B cell (primary cell): ENCODE measurements around the gene RAB3IL1. TPM values are rescaled to one million over a fixed set of nuclear protein-coding genes. Genes with fewer than 3 reads are reported as not detected.

Experiments used
- ATAC-seq: fragments of 200-7000 bp; cut with Tn5 transposase; one replicate; pipeline ENCODE4 v1.10.0; 2021; ENCODE audit warnings: low read depth, mild to moderate bottlenecking, moderate number of reproducible peaks, moderate library complexity
- CTCF ChIA-PET: fragments of 350-600 bp; sonication (Branson Sonifier 250); formaldehyde crosslinking; loops from one replicate; lab custom pipeline; 2021; ENCODE audit warnings: antibody characterized with exemption, inconsistent platforms; lab: Charles Lee
- POLR2A ChIA-PET: fragments of 350-600 bp; sonication (Branson Sonifier 250); formaldehyde crosslinking; loops from one replicate; lab custom pipeline; 2021; ENCODE audit warnings: antibody characterized with exemption; lab: Charles Lee
- DNase-seq: peaks from one replicate; pipeline ENCODE4 v3.0.0; 2013
- H2AFZ ChIP-seq: 2 replicates; pipeline ENCODE4 v1.6.1; 2012; ENCODE audit warnings: mild to moderate bottlenecking, low read depth, low read length; ENCODE audit not compliant: insufficient read depth, poor library complexity, severe bottlenecking
- H3K27ac ChIP-seq, 2 donors: 1 replicate in 1 of 2; 2 replicates in 1 of 2; pipeline ENCODE4 v1.5.1; 2012 to 2013; ENCODE audit warnings: low read length in 2 of 2, mild to moderate bottlenecking in 2 of 2, moderate library complexity in 1 of 2
- H3K27me3 ChIP-seq, 4 experiments: fragments of 200-600 bp in 1 of 4; sonication (generic) in 1 of 4; replicated peaks in 1 of 4; 1 replicate in 2 of 4; 2 replicates in 2 of 4; pipeline versions ENCODE4 v1.6.1 to v1.7.0; 2013 to 2016; ENCODE audit warnings: low read length in 3 of 4, mild to moderate bottlenecking in 2 of 4, mixed read lengths in 1 of 4, moderate library complexity in 1 of 4; ENCODE audit not compliant: insufficient read depth in 4 of 4, control insufficient read depth in 3 of 4; ENCODE audit errors: control extremely low read depth in 1 of 4
- H3K36me3 ChIP-seq, 2 experiments: replicated peaks in 1 of 2; 1 replicate in 1 of 2; 2 replicates in 1 of 2; pipeline versions ENCODE4 v1.6.1 to v1.7.1; 2013; ENCODE audit warnings: low read length in 1 of 2; ENCODE audit not compliant: insufficient read depth in 2 of 2, control insufficient read depth in 1 of 2; ENCODE audit errors: control extremely low read depth in 1 of 2, extremely low read depth in 1 of 2
- H3K4me1 ChIP-seq, 2 donors: fragments of 200-600 bp in 1 of 2; sonication (generic) in 1 of 2; 1 replicate in 1 of 2; 2 replicates in 1 of 2; pipeline versions ENCODE4 v1.5.1 to v1.6.1; 2013 to 2017; ENCODE audit warnings: low read length in 2 of 2; ENCODE audit not compliant: control insufficient read depth in 2 of 2, insufficient read depth in 2 of 2
- H3K4me2 ChIP-seq: replicated peaks from 2 replicates; pipeline ENCODE3; 2012; ENCODE audit warnings: mild to moderate bottlenecking, low read depth, low read length; ENCODE audit not compliant: poor library complexity, severe bottlenecking
- H3K4me3 ChIP-seq, 5 experiments: fragments of 200-600 bp in 1 of 5; sonication (generic) in 1 of 5; 1 replicate in 3 of 5; 2 replicates in 2 of 5; pipeline versions ENCODE4 v1.5.1 to v1.7.0; 2011 to 2016; ENCODE audit warnings: low read length in 4 of 5, mild to moderate bottlenecking in 4 of 5, low read depth in 2 of 5, control low read depth in 1 of 5, moderate library complexity in 1 of 5; ENCODE audit not compliant: insufficient read depth in 1 of 5; ENCODE audit errors: control extremely low read depth in 1 of 5, extremely low read depth in 1 of 5
- H3K79me2 ChIP-seq: fragments of 200-600 bp; sonication (generic); one replicate; pipeline ENCODE4 v1.6.0; 2016; ENCODE audit warnings: low read length; ENCODE audit not compliant: control insufficient read depth, insufficient read depth
- H3K9ac ChIP-seq: fragments of 200-600 bp; sonication (generic); 2 replicates; pipeline ENCODE4 v1.6.1; 2017; ENCODE audit warnings: mild to moderate bottlenecking, low read length, moderate library complexity
- H3K9me3 ChIP-seq, 3 donors: one replicate each; pipeline versions ENCODE4 v1.6.1 to v1.7.1; 2013; ENCODE audit warnings: low read length in 2 of 3; ENCODE audit not compliant: control insufficient read depth in 2 of 3, insufficient read depth in 1 of 3; ENCODE audit errors: control extremely low read depth in 1 of 3
- H4K20me1 ChIP-seq: 2 replicates; pipeline ENCODE4 v1.6.0; 2012; ENCODE audit warnings: mild to moderate bottlenecking, low read length; ENCODE audit not compliant: insufficient read depth, control insufficient read depth, poor library complexity, severe bottlenecking
- H3K27ac Mint-ChIP-seq: one replicate; pipeline ENCODE4 v1.8.0; 2021; ENCODE audit warnings: mixed read lengths
- H3K27me3 Mint-ChIP-seq: one replicate; pipeline ENCODE4 v1.8.0; 2021; ENCODE audit warnings: mixed read lengths
- H3K4me1 Mint-ChIP-seq: one replicate; pipeline ENCODE4 v1.8.0; 2021; ENCODE audit warnings: mixed read lengths
- H3K4me3 Mint-ChIP-seq: one replicate; pipeline ENCODE4 v1.8.0; 2021; ENCODE audit warnings: mixed read lengths
- H3K9me3 Mint-ChIP-seq: one replicate; pipeline ENCODE4 v1.8.0; 2022; ENCODE audit warnings: mixed read lengths; ENCODE audit not compliant: insufficient read depth
- EZH2 ChIP-seq: IDR thresholded peaks from 2 replicates; pipeline ENCODE4 v1.6.1; 2012; ENCODE audit warnings: borderline replicate concordance, low read depth, mild to moderate bottlenecking, moderate library complexity, low read length; ENCODE audit not compliant: insufficient read depth, poor library complexity, severe bottlenecking
- WGBS: methylation state at CpG from one replicate; pipeline ENCODE4 v1.1.5; 2013; ENCODE audit warnings: missing lambda C conversion rate; ENCODE audit not compliant: insufficient coverage; 5-methylcytosine and 5-hydroxymethylcytosine counted together
- intact Hi-C: fragments of 100-400 bp; cut with micrococcal nuclease; formaldehyde crosslinking; loops from one replicate; pipeline ENCODE4 v1.10.0; 2022
- polyA plus RNA-seq: library from polyadenylated mRNA; depleted of rRNA; stranded (reverse); fragments of >200 nt; gene quantifications from 2 replicates; pipeline ENCODE4 v1.2.3, GENCODE V29; 2012
- total RNA-seq, 2 donors: library from RNA; stranded (reverse); fragments of 120-200 nt in 1 of 2; gene quantifications; 1 replicate in 1 of 2; 2 replicates in 1 of 2; pipeline versions ENCODE4 v1.2.3 to v1.2.4, GENCODE V29; 2013 to 2022
- TF ChIP-seq, protein P1 (sequence below): fragments of 200-600 bp; IDR thresholded peaks from one replicate; pipeline ENCODE4 v1.8.0; 2022; ENCODE audit warnings: antibody characterized with exemption, mild to moderate bottlenecking

RAB3IL1 gene
- total and polyA plus RNA-seq, 2 donors (not counting 1 experiment from before 2014, with no cell fraction given) = 0.27 TPM; not detected in 1

DNA sequence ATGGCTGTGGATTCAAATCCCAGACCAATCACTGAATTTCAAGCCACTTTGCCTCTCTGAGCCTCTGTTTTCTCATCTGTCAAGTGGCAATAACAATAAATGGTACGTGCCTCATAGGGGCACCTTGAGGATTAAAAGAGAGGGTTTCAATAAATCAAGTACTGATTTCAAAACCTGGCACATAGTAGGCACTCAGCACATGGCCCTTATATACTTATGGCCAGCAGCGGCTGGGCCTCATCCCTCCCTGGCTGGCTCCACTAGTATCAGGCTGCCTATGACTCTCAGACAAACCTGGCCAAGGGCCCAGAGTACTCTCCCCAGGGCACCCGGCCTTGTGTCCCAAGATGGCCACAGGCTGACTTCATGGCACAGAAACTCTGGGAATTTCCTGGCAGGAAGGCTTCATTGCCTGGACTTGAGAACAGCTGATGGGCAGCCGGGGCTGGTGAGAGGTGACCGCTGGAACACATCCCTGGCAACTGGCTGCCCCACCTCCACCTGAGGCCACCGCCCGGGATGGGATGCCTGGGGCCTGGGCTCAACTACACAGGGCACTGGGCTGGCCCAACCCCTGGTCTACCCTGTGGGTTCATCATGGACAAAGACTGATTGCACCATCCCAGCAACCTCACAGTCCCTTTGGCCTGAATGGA lies 29.4 kb downstream of the RAB3IL1 start:
- Mint-ChIP-seq H3K4me1 (peaks cover 42% of the 10 kb centered on the region), H3K27me3 (no peaks in the 10 kb centered on the region), H3K9me3 (no peaks in the 10 kb centered on the region), H3K27ac (no peak overlapping the region), H3K4me3 (no peak overlapping the region)
- H3K4me2 ChIP-seq = no peak overlapping the region
- H3K36me3 ChIP-seq = no peaks in the 10 kb centered on the region
- H3K27me3 ChIP-seq = no peaks in the 10 kb centered on the region
- 100% methylated on average over 6 of the region's 7 CpGs for WGBS
- H2AFZ ChIP-seq = no peak overlapping the region
- H3K79me2 ChIP-seq = peaks cover 60% of the 10 kb centered on the region
- ATAC-seq (no peak), DNase-seq (no peak)
- TF ChIP-seq EZH2 = no peak
- TF ChIP-seq, protein P1, sequence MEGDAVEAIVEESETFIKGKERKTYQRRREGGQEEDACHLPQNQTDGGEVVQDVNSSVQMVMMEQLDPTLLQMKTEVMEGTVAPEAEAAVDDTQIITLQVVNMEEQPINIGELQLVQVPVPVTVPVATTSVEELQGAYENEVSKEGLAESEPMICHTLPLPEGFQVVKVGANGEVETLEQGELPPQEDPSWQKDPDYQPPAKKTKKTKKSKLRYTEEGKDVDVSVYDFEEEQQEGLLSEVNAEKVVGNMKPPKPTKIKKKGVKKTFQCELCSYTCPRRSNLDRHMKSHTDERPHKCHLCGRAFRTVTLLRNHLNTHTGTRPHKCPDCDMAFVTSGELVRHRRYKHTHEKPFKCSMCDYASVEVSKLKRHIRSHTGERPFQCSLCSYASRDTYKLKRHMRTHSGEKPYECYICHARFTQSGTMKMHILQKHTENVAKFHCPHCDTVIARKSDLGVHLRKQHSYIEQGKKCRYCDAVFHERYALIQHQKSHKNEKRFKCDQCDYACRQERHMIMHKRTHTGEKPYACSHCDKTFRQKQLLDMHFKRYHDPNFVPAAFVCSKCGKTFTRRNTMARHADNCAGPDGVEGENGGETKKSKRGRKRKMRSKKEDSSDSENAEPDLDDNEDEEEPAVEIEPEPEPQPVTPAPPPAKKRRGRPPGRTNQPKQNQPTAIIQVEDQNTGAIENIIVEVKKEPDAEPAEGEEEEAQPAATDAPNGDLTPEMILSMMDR = no peak
- no peak overlapping the region for H3K4me3 ChIP-seq
- H3K27ac ChIP-seq = no peak overlapping the region
- peaks cover 0 to 7% (median 0%) of the 10 kb centered on the region in 3 donors for H3K9me3 ChIP-seq
- peaks cover 40% of the 10 kb centered on the region for H4K20me1 ChIP-seq
- intact Hi-C loops = no loop called here
- CTCF ChIA-PET = interaction anchor here (1.6 to 2.7 kb wide), 3 partner anchors 11 to 220 kb away, joined by 6 to 17 read pairs (median 7); no protein-coding TSS in a partner anchor
- H3K4me1 ChIP-seq = peaks cover 18 to 45% of the 10 kb centered on the region in 2 donors
- POLR2A ChIA-PET = interaction anchor here (0.6 kb wide), 1 partner anchor 94 kb away, joined by 9 read pairs; no protein-coding TSS in a partner anchor
- H3K9ac ChIP-seq = no peak overlapping the region

DNA sequence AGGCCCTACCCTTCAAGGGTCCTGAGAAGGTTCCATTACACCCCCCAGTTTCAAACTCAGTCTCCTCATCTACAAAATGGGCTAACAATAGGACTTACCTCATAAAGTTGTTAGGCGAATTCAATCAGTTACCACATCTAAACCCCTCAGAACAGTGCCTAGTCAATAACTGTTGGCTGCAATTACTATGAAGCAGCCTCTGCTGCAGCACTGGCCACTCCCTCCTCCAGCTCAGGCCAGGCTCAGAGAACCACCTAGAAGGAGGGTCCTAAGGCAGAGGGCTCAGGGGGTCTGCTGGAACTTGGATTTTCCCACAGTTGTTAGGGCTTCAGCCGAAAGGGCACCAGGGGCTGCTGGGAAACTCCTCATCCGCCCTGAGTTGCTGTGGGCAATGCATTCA lies 30.7 kb downstream of the RAB3IL1 start:
- H3K27me3 Mint-ChIP-seq = no peaks in the 10 kb centered on the region
- CTCF ChIA-PET = interaction anchor here (1.3 to 3.5 kb wide), 3 partner anchors 61 to 221 kb away, joined by 5 to 14 read pairs (median 6); no protein-coding TSS in a partner anchor
- no peak overlapping the region for H2AFZ ChIP-seq
- H4K20me1 ChIP-seq = peaks cover 40% of the 10 kb centered on the region
- H3K4me3 Mint-ChIP-seq = no peak overlapping the region
- 100% methylated on average over 3 of the region's 3 CpGs for WGBS
- H3K4me3 ChIP-seq = no peak overlapping the region
- no peak overlapping the region for H3K27ac Mint-ChIP-seq
- H3K27ac ChIP-seq = no peak overlapping the region
- H3K27me3 ChIP-seq = no peaks in the 10 kb centered on the region
- POLR2A ChIA-PET = no interaction called here
- peaks cover 60% of the 10 kb centered on the region for H3K79me2 ChIP-seq
- ATAC-seq (no peak), DNase-seq (no peak)
- H3K4me2 ChIP-seq = no peak overlapping the region
- H3K9ac ChIP-seq = no peak overlapping the region
- peaks cover 0 to 8% (median 0%) of the 10 kb centered on the region in 3 donors for H3K9me3 ChIP-seq
- H3K4me1 ChIP-seq = peaks cover 12 to 42% of the 10 kb centered on the region in 2 donors
- no peaks in the 10 kb centered on the region for H3K9me3 Mint-ChIP-seq
- H3K4me1 Mint-ChIP-seq = peaks cover 38% of the 10 kb centered on the region
- intact Hi-C loops = no loop called here
- no peaks in the 10 kb centered on the region for H3K36me3 ChIP-seq
- TF ChIP-seq, protein P1 = no peak
- TF ChIP-seq EZH2 = no peak
